Ovary (tissue), 1 donor: ENCODE data around the gene ADRM1.

ENCODE experiments used
- EP300 ChIP-seq: sonication (generic); formaldehyde crosslinking; IDR thresholded peaks from one replicate; pipeline ENCODE4 v1.6.1; 2017; ENCODE audit warnings: antibody characterized with exemption
- POLR2A ChIP-seq: fragments of 450-650 bp; IDR thresholded peaks from one replicate; pipeline ENCODE4 v1.6.1; 2017; ENCODE audit warnings: antibody characterized with exemption, mild to moderate bottlenecking, moderate library complexity

DNA sequence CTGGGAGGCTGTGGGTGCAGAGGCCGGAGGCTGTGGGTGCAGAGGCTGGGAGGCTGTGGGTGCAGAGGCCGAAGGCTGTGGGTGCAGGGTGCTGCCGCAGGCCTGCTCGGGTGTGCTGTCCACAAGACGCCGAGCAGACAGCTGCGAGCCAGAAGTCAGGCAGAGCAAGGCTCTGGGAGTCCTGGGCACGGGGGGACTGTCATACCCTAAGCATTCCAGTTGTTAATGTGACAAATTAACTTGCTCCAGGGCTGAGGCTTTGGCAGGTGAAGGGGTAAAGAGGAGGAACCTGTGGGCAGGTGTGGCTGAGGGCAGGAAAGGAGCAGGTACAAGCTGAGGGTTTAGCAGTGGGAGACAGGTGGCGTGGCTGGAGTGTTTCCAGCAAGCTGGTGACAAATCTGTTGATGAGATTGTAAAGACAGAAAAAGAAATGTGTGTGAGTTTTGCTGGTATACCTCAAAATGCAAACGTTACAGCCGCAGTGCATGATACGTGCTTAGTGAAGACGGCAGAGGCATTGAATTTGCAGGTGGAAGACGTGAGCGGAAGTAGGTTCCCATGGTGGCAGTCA lies 14.2 kb upstream of the ADRM1 start:
- TF ChIP-seq POLR2A (no peak), EP300 (no peak)
